ENCODE data around the gene NUP93.

Gene NUP93

DNA sequence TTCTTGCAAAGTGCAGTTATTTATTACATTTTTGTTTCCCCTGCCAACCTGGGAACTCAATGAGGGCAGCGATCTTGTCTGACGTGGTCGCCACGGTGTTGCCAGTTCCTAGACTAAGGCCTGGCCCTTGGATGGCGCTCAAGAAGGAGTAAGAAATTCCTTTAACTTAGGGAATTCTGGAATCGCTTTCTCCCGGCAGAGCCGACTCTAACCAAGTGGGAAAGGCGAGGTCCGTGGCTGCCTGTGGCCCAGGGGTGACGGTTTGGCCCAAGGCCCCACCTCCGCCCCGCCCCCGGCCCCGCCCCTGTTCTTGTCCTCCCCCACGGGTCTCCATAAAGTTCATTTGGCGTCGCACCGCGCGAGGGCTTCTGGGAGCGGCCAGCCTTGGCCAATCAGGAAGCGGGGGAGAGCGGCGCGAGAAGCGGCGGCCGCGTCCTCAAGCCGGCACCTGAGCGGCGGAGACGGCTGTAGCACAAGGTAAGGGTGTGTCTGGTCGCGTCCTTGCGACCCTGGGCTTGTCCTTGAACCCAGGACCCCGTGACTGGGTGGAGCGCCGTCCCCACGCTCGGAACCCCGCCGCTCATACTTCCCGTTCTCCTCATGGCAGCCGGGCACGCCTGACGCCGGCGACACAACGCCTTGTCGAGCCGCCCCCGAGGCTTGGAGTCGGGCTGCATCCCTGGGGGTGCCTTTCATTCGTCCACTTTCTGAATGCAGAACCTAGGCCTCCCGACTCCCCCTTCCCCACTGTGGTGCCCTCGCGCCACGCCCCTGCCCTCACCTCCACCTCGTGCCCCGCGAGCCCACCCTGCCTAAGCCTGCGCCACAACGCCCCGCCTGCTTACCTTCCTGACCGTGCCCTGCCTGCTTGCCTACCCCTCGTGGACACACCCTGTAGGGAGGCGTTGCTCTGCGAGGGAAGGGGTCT lies at the start of gene NUP93:
NUP93 (plus strand) TSS at position 395 of the 928 bp plus-strand sequence. CDS start 18,119 bp downstream, outside the sequence.
- peak; percentile 89 for DNase-seq

DNA sequence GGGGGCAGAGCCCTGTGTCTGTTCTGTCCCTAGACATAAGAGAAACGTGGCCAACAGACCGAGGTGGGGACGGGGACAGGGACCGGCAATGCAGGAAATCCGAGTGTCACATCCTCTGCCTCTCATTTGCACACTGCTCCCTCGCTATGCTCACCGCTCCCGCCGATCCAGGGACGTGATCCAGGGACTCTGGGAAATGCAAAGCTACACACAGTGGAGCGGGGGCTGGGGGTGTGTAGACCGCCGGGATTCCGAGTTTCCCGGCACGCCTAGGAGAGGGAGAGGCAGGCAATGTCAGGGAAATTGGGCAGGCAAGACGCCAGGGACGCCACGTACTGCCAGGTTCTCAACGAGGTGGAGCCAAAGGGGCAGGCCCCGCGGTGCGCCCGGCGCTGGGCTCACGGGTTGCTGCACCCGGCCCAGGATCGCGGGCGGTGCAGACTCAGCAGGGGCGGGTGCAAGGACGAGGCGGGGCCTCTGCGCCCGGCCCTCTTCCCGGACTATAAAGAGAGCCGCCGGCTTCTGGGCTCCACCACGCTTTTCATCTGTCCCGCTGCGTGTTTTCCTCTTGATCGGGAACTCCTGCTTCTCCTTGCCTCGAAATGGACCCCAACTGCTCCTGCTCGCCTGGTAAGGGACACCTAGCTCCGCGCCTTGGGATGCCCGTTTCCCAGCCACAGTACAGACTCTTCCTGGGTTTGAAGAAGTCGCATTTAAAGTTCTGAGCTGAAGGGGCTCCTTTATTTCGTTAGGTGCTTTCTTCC lies 47.8 kb upstream of the NUP93 start, which contains the start of gene MT1X:
MT1X (plus strand) TSS at position 532 of the 764 bp plus-strand sequence; CDS start at position 603, 71 bp downstream.
- peak; percentile 92 for DNase-seq

DNA sequence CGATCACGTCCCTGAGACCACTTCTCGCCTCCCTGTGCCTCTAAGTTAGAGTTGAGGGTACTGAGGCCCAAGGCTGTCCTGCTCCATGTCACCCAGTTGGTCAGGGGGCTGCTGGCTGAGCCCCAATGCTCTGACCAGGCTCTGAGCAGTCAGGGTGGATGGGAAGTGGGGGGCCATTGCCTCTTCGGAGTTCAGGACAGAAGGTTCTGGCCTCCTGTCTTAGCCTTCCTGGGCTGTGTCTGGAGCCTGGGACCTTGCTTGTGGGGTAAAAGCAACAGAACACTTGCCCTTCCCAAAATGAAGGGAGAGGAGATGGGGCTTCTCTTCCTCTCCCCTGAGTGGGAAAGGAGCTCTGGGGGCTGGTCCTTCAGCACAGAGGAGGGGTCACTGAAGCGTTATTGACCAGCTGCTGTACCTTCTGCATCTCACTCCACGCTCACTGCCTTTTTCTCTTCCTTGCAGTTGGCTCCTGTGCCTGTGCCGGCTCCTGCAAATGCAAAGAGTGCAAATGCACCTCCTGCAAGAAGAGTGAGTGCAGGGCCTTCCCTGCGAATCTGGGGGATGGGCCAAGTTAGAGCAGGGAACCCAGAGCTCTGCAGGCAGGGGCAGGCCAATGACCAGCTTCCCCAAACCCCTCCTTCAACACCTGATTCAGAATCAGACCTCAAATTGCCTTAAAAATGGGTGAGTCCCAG lies 47.1 kb upstream of the NUP93 start:
- DNase-seq: no peak

DNA sequence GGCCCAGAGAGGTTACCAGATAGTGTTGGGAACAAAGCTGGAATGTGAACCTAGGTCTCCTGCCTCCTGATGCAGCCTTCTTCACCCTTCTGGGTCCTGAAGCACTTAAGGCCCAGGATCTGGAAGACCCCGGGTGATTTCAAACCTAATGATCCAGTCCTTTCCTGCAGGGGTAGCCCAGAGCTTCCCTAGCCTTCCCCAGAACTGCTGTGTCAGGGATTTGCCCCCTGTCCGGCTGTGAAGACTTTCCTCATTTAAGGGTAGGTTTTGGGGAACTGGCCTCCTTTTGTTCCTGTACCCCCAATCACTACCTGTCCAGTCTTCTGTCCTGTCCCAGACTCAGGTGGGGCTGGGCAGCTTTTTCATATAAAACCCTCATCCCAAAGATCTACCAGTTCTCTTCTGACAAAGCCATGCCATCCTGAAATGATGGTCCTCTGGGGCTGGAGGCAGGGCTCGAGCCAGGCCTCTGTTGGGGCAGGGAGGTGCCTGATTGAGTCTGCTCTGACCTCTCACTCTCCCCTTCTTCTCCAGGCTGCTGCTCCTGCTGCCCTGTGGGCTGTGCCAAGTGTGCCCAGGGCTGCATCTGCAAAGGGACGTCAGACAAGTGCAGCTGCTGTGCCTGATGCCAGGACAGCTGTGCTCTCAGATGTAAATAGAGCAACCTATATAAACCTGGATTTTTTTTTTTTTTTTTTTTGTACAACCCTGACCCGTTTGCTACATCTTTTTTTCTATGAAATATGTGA lies 46.3 kb upstream of the NUP93 start:
- DNase-seq: no peak

DNA sequence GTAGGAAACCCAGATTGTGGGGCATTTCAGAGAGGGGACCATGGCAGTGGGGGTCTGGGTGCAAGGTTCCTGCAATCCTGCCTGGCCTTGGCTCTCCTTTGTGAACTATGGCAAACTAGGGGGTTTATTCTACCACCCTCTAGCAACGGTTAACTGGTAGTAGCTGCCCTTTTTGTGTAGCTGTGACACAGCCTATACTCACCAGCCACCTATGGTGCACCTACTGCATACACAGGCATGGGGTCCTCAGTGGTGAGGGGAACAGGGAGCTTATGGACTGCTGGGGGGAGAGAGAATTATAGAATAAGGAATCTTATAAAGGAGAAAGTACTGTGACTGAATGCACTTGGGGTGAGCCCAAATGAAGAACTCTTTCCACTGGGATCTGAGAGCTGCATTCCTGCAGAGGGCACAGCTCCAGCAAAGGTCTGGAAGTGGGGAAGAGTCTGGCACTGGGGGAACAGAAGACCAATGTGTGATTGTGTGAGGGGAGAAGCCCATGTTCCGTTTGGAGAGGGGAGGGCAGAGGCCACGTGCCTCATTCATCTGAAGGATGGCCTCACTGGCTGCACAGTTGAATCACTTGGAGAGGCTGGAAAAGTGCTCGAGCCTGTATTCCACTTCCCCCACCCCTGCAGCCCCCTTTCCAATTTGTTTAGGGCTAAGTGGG lies 45.5 kb upstream of the NUP93 start:
- no peak for DNase-seq

DNA sequence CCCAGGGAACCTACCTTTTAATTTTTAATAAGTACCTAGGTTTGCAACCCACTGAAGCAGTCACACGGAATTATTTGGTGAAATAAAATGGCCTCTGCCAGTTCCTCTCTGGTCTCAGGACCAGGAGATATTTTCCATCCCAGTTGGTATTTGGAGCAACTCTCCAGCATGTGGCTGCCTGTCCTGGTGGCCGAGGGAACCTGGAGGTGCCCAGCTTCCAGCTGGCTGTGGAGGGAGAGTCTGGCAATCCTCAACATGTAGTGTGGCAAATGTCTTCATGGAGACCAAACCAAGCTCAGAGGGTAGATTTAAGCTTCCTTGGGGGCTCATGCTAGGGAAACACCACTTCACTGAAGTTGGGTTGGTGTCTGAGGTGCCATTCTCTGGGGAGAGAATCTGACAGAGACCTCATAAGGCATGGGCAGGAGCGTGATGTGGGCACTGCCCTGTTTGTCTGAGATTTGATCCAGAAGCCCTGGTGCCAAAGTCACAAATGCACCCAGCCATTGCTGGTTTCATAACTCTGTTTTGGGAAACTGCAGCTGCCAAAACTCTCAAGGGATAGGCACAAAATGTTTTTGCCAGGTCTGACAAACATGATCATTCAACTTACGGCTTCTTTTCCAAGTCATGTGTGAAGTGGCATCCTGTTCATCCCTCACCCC lies 44.9 kb upstream of the NUP93 start:
- DNase-seq: no peak

DNA sequence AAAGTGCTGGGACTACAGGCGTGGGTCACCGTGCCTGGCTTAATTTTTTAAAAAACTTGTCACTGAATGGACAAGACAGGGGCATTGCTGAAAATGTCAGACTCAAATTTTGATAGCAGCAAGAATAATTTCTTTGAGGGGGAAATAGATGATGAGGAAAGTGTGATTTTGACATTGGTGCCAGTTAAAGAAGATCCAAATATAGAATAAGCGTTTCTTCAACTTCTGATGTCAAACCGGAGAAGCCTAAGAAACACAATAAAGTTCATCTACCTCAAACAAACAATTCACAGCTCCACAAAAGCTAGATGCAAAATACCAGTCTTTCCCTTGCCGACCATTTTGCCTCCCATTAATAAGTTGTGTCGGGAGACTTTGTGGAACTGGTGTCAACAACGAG lies 43.2 kb upstream of the NUP93 start:
- no peak for DNase-seq

DNA sequence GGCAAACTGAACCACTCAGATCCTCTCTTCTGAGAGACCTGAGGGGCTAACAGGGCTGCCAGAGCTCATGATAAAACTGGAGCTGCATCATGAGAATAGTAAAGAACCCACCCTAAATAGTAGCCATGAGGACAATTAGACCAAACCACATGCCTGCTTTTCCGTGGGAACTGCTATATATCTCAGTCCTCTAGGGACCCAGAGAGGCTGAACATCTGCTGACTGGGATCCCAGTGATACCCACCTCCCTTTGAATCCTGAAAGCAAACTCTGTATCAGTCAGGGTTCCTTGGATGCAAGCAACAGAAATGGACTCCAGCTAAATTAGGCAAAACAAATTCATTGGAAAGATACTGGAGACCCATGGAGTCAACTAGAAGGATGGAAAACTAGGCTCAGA lies 41.2 kb upstream of the NUP93 start:
- no peak for DNase-seq

DNA sequence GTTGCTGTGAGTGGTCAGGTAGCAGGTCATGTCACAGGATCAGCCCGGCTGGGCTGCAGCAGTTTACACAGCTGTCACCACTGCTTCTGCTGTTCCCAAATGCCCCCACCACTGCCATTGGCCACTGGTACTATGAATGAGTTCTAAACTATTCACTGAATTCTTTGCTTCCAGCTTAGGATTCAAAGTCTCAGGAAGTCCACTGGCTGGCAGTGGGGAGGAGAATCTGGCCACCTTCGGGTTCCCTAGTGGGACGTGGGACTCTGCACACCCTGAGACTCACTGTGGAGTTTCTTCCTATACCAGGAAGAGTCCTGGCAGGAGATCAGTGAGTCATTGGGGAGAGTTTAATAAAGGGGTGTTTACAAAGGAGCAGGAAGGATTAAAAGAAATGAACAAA lies 40.8 kb upstream of the NUP93 start:
- no peak for DNase-seq

DNA sequence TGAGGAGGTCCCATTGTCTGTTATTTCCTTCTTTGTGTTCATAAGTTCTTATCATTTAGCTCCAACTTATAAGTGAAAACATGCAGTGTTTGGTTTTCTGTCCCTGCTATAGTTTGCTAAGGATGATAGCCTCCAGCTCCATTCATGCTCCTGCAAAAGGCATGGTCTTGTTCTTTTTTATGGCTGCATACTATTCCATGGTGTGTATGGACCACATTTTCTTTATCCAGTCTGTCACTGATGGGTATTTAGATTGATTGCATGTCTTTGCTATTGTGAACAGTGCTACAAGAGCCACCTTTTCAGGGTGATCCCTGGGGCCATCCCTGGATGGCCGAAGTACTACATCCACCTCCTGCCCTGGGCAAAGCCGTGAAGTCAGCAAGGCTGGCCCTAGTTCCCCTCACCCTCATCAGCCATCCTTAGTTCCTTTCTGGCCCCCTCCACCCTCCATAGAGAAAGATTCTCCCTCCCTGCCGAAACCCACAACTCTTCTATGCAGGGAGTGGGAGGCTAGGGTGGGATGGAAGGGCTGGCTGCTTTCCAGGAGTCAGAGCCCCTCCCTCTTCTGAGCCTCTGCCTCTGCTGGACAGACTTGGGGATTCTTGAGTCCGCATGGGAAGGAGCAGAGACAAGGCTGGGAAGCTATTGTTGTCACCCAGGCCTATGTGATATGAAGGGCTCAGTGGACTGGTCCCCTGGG lies 39.4 kb upstream of the NUP93 start:
- no peak for DNase-seq

DNA sequence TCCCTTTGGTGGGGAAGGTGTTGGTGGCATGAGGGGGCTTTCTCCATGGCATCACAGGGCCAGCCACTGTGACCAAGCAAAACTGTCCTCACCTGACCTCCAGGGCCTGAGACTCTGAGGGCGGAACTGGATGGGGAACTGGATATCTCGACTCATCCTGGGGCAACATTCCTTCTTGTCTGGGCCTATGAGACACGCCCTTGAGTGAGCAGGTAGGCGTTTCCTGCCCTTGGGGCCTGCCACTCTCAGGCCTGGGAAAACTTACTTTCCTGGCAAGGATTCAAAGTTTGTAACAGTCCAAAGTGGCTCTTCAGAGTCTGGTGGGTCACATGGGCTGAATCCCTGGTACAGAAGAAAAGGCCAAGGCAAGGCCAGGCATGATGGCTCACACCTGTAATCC lies 38.0 kb upstream of the NUP93 start:
- no peak for DNase-seq

DNA sequence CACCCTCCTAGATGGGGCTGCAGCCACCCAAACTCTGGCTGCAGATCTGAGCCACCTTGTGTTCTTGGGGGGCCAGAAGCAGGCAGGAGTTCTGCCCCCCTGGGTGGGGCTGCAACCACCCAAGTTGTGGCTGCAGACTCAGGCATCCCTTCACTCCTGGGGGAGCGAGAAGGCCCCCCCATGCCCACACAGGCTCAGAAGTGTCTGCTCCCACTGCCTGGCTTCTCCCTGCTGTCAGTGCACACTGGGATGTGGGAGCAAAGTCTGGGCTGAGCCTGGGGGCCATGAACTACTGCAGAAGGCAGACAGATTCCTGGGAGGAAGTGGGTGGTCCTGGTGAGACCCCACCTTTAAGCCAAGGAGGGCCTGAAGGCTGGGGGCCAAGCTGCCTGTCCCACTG lies 34.7 kb upstream of the NUP93 start:
- DNase-seq: no peak

DNA sequence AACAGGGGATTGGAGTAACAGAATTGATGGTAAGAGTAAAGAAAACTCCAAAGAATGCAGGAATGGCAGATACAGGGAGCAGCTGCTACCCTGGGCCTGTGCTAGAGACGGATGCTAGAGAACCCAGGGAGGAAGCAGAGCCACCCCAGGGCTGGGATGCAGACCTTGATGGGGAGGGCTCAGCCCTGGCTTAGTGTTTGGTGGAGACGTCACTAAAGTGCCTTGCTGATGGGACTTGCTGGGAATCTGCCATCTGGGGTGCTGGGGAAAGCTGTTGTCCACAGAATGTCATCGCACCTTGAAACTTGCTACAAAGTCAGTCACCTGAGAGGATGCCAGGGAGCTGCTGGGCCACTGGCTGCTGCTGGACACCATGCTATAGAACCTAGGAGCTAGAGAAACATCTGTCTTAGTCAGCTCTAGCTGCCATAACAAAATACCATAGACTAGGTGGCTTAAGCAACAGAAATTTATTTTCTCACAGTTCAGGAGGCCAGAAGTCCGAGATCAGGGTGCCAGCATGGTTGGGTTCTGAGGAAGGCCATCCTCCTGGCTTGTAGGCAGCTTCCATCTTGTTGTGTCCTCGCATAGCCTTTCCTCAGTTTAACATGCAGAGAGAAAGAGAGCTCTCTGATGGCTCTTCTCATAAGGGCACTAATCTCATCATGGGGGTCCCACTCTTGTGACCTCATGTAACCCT lies 32.3 kb upstream of the NUP93 start:
- DNase-seq: no peak

DNA sequence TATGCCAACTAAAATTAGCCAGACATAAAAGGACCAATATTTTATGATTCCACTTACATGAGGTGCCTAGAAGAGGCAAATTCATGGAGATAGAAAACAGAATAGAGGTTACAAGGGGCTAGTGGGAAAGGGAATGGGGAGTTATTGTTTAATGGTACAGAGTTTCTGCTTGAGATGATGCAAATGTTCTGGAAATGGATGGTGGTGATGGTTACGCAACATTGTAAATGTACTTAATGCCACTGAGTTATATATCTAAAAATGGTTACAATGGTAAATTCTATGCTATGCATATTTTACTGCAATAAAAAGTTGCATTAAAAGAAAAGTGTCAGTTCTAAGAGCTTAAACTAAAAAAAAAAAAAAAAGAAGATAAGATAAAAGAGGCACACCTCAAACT lies 29.7 kb upstream of the NUP93 start:
- no peak for DNase-seq

DNA sequence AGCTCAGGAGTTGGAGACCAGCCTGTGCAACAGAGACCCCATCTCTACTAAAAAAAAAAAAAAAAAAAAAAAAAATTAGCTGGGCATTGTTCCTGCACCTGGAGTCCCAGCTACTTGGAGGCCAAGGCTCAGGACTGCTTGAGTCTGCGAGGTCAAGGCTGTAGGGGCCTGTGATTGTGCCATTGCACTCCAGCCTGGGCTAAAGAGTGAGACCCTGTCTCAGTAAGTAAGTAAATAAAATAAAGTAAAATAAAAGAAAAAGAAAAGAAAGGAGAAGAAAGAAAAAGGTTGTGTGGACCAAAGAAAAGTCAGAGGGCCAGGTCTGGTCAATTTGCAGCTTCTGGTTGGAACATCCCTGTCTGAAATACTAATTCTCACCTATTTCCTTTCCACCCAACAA lies 29.3 kb upstream of the NUP93 start:
- no peak for DNase-seq

DNA sequence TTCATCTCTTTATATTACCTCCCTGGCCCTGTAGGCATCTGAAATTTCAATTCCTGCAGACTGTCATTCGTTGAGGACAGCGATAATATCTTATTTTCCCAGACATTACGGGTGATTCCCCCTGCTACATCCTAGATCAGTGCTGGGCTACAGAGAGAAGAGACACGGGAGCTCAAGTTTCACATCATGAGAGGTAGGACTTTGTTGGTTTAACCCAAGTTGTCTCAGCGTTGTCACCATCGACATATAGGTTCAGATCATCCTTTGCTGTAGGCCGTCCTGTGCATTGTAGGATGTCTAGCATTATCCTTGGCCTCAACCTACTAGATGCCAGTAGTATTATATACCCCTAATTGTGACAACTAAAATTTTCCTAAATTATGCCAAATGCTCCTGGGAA lies 28.4 kb upstream of the NUP93 start:
- no peak for DNase-seq

DNA sequence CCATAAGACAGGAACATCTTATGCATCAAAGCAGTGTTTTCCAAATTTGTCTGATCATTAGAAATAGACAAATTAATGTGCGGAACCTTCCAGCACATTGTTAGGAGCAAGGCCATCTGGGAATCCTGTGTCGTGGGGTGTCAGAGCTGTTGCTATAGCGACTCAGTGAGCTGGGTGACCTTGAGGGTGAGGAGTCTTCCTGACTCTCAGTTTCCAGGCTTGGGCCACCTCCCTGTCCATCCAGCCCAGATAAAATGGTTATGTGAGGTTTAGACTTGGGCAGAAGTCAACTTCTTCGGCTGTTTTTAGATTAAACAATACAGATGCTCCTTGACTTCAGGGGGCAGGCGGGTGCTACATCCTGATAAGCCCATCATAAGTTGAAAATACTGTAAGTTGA lies 27.1 kb upstream of the NUP93 start:
- no peak for DNase-seq

DNA sequence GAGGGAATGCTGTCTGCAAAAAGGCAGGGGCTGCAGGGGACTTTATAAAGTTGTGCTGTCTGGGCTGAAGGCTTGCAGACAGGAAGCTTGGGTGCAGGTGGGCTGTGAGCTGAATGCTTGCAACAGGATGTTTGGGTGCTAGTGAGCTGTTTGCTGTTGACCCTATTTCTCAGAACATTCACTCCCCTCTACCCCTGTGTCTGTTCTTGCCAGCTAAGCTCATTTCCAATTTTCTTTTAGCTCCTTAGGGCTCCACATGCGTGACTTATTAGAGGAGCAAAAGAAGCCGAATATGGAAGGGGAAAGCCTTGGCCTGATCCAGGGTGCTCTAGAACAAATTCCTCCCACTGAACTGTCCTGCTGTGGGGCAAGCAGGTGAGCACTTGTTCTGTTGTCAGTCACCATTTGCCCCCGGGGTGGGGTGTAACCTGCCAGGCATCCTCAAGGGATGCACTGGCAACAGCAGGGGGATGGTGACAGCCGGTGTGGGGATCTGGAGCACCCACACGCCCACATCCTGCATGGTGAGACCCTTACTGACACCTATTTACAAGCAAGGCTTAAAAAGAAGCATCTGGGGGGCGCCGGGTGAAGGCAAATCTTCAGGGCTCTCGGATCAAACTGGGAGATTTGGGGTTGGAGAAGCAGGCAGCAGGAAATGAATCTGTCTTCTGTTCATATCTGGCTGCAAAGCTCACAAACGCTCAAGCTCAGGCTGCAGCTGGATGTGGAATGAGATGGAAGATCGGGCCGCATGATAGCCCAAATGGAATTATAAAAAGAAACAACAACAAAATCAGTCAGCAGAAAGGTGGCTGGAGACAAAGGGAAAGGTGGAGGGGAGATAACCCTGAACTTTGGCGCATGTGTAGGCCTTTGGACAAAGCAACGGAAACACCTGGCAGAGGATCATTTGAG lies 21.1 kb upstream of the NUP93 start:
- DNase-seq: no peak

DNA sequence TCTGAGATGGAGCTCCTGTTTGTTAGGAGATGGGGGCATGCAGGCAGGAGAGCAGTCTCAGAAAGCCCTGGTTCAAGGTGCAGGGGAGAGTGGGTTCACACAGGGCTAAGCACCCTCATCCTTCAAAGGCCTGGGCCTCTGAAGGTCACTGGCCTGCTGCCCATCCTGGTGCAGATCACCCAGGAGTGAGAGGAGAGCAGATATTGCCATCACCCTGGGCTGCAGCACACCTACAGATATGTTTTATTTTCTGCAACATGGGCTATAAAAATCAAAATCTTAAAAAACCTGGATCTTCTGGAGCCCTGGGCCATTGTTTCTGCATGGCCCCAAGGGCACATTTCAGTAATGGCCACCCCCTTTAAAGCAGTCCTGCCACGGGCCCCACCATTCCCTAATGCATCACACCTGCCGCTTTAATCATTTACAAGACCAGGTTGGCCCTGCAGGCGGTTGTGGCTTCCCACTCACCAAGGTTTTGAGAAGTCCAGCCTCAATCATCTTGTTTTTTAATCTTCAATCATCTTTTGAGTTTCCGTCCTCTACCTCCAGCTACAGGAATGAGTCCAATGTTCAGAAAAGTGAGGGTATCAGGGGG lies 20.4 kb upstream of the NUP93 start:
- DNase-seq: no peak

All from stimulated activated CD4-positive, alpha-beta T cell treated with anti-CD3 and anti-CD28 coated beads, Interleukin-4, amount 100 ng/mL, for 1 hour (primary cell).